HepG2 (cell line): ENCODE results near the gene RRBP1. TPM values are rescaled to one million over a fixed set of nuclear protein-coding genes. Genes with fewer than 3 reads are reported as not detected.

ENCODE experiments used
- ARHGAP35 ChIP-seq: sonication (generic); formaldehyde crosslinking; IDR thresholded peaks from 2 replicates; pipeline ENCODE4 v1.9.0; 2022; ENCODE audit warnings: mild to moderate bottlenecking, inconsistent platforms, moderate library complexity, missing genetic modification reagents, borderline replicate concordance
- ARID5B ChIP-seq: IDR thresholded peaks from 2 replicates; pipeline ENCODE4 v1.4.0; 2020; ENCODE audit warnings: mild to moderate bottlenecking, missing genetic modification reagents
- ATF1 ChIP-seq: IDR thresholded peaks from 2 replicates; pipeline ENCODE4 v1.6.1; 2016; ENCODE audit warnings: mild to moderate bottlenecking, control low read depth
- BHLHE40 ChIP-seq: IDR thresholded peaks from 2 replicates; pipeline ENCODE4 v1.6.1; 2011; ENCODE audit warnings: low read length, improper control_type of control experiment
- DPF2 ChIP-seq: sonication (generic); formaldehyde crosslinking; IDR thresholded peaks from 2 replicates; pipeline ENCODE4 v1.4.0; 2020; ENCODE audit warnings: mild to moderate bottlenecking, low read depth, missing genetic modification reagents, borderline replicate concordance
- HNRNPH1 ChIP-seq: fragments of 200-400 bp; formaldehyde crosslinking; optimal IDR thresholded peaks from 2 replicates; pipeline ENCODE3; 2017; ENCODE audit warnings: mild to moderate bottlenecking, low read depth, low read length
- HNRNPL ChIP-seq: fragments of 200-400 bp; formaldehyde crosslinking; IDR thresholded peaks from 2 replicates; pipeline ENCODE4 v1.6.1; 2017; ENCODE audit warnings: mild to moderate bottlenecking, low read depth, low read length
- HOXA5 ChIP-seq: sonication (generic); formaldehyde crosslinking; IDR thresholded peaks from 2 replicates; pipeline ENCODE4 v1.4.0; 2020; ENCODE audit warnings: missing genetic modification reagents
- KDM3A ChIP-seq: IDR thresholded peaks from 2 replicates; pipeline ENCODE4 v1.6.1; 2018; ENCODE audit warnings: low read depth, missing compliant biosample characterization
- KDM5B ChIP-seq: sonication (generic); formaldehyde crosslinking; IDR thresholded peaks from 2 replicates; pipeline ENCODE4 v1.4.0; 2020; ENCODE audit warnings: missing genetic modification reagents, mild to moderate bottlenecking, borderline replicate concordance
- MIER2 ChIP-seq: IDR thresholded peaks from 2 replicates; pipeline ENCODE4 v1.6.1; 2016; ENCODE audit warnings: missing biosample characterization, missing genetic modification reagents
- SRY ChIP-seq: sonication (generic); formaldehyde crosslinking; IDR thresholded peaks from 2 replicates; pipeline ENCODE4 v1.8.0; 2022; ENCODE audit warnings: mild to moderate bottlenecking, missing genetic modification reagents
- TAF1 ChIP-seq: sonication (generic); formaldehyde crosslinking; IDR thresholded peaks from 2 replicates; pipeline ENCODE4 v1.4.0; 2020; ENCODE audit warnings: missing genetic modification reagents
- ZBTB2 ChIP-seq: sonication (generic); formaldehyde crosslinking; IDR thresholded peaks from 2 replicates; pipeline ENCODE4 v1.8.0; 2022; ENCODE audit warnings: low read depth, missing genetic modification reagents
- ZNF142 ChIP-seq: sonication (generic); formaldehyde crosslinking; IDR thresholded peaks from 2 replicates; pipeline ENCODE4 v1.4.0; 2020; ENCODE audit warnings: missing genetic modification reagents
- ZNF282 ChIP-seq: fragments of 450-650 bp; IDR thresholded peaks from 2 replicates; pipeline ENCODE4 v1.6.1; 2018; ENCODE audit not compliant: partially characterized antibody
- ZNF501 ChIP-seq: sonication (generic); formaldehyde crosslinking; IDR thresholded peaks from 2 replicates; pipeline ENCODE4 v1.5.1; 2020; ENCODE audit warnings: mild to moderate bottlenecking, moderate library complexity, missing genetic modification reagents
- ZNF883 ChIP-seq: sonication (generic); formaldehyde crosslinking; IDR thresholded peaks from 2 replicates; pipeline ENCODE4 v1.5.1; 2020; ENCODE audit warnings: mild to moderate bottlenecking, missing genetic modification reagents; ENCODE audit errors: not compliant biosample characterization
- polyA plus RNA-seq, 8 experiments: library from polyadenylated mRNA; depleted of rRNA in 3 of 8; stranded (reverse) in 7 of 8; unstranded in 1 of 8; fragments of >200 nt; fragmentation: Illumina TruSeq in 4 of 8; extraction: Trizol in 4 of 8; gene quantifications; 2 replicates each; pipeline versions ENCODE4 v1.2.1 to v1.2.3, GENCODE V29; 2011 to 2016; ENCODE audit warnings: low read depth in 4 of 8, missing spikeins in 1 of 8, mixed read lengths in 1 of 8; ENCODE audit not compliant: insufficient read depth in 1 of 8
- total RNA-seq, 5 experiments: library from RNA; depleted of rRNA; stranded (reverse); fragments of >200 nt; fragmentation: Illumina TruSeq; extraction: Trizol; gene quantifications; 2 replicates each; pipeline ENCODE4 v1.2.3, GENCODE V29; 2016; ENCODE audit warnings: low read depth in 1 of 5

The RRBP1 gene
- total and polyA plus RNA-seq, 2 of the 13 experiments (the other 11 are each of a cell fraction or from before 2014, with no cell fraction given): 150 to 222 TPM

DNA sequence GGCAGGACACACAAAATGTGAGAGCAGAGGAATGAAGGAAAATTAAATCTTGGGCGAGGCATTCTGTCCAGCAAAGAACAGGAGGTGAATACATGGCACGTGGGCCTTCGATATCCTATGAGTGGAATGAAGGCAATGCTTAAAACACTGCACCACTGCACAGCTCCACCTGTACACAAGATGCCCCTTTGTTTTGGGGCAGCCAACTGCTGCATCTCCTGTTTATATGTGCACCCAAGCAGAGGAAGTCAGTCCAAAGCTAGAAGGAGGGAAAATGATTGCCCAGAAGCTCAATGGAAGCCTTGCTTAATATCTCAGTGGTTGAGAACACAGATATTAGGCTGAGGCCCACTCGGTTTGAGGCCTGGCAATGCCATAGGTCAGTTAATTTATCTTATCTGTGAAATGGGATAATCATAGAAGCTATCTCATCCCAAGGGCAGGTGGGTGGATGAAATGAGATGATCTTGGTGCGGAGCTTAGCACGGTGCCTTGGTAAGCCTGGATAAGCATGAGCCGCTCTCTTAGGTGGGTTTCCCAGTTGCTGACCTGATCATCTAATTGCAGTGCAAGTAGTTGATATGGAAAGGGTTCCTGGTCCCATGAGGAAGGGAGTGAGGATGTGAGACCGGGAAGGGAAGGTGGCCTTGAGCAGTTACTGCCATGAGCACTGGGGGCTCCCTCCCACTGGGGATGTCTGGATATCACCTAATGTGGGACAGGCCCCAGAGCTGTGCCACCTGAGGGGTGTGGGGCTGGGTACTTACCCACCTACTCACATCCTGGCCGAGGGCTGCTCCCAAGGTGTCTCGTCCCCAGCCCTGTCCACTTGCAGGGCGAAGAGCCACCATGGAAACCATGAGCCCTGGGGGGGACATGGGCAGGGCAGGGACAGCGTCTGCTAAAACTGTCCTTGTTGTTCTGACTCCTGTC is 27.6 kb upstream of the RRBP1 start (continued):
- no peak for TF ChIP-seq ZNF142 (CRISPR knock-in tag)
- no peak for TF ChIP-seq HNRNPL
- TF ChIP-seq KDM3A: no peak
- TF ChIP-seq ZBTB2 (CRISPR knock-in tag): no peak
- 0 out of 2 replicates have a peak, but pooled peaks have one; percentile 4 for TF ChIP-seq KDM5B (CRISPR knock-in tag)
- no peak for TF ChIP-seq ZNF883 (CRISPR knock-in tag)
- TF ChIP-seq DPF2: peak; percentile 39; the same call in 1 of the 2 replicates
- no peak for TF ChIP-seq ARID5B (CRISPR knock-in tag)
- no peak for TF ChIP-seq ZNF282
- no peak for TF ChIP-seq ZNF501 (CRISPR knock-in tag)
- TF ChIP-seq MIER2 (CRISPR knock-in tag): no peak
- no peak for TF ChIP-seq BHLHE40
- peak; percentile 48; the same call in 1 of the 2 replicates for TF ChIP-seq HOXA5
- TF ChIP-seq SRY (CRISPR knock-in tag): no peak
- TF ChIP-seq ATF1 (CRISPR knock-in tag): no peak
- peak; percentile 60; the same call in 1 of the 2 replicates for TF ChIP-seq ARHGAP35 (CRISPR knock-in tag)
- TF ChIP-seq HNRNPH1: no peak
- 0 out of 2 replicates have a peak, but pooled peaks have one; percentile 12 for TF ChIP-seq TAF1 (CRISPR knock-in tag)
